GM10266 (cell line): Measurements from ENCODE around the gene FAM227B.
"Not testable (repeated sequence)": the region's sequence is repeated elsewhere in the genome, so short reads cannot be mapped to it uniquely, and the experiment has no call there.

Experiments
- DNase-seq: peaks from one replicate; pipeline ENCODE4 v3.0.0; 2012; ENCODE audit errors: extremely low spot score
- CTCF ChIP-seq: IDR thresholded peaks from 2 replicates; pipeline ENCODE4 v1.5.1; 2012; ENCODE audit warnings: mild to moderate bottlenecking, low read depth; ENCODE audit not compliant: control insufficient read depth, insufficient read depth; ENCODE audit errors: missing control alignments

FAM227B gene

GRCh38 chr15:49570672-49571071 is 49.9 kb downstream of the FAM227B start:
- TF ChIP-seq CTCF, result no peak
- DNase-seq, result no peak

- no peak for TF ChIP-seq CTCF
- no peak for DNase-seq
Observed at GRCh38 chr15:49570174-49570573, 50.4 kb downstream of the FAM227B start.

GRCh38 chr15:49560045-49560444 is 60.6 kb downstream of the FAM227B start:
- no peak for DNase-seq
- no peak for TF ChIP-seq CTCF

DNA sequence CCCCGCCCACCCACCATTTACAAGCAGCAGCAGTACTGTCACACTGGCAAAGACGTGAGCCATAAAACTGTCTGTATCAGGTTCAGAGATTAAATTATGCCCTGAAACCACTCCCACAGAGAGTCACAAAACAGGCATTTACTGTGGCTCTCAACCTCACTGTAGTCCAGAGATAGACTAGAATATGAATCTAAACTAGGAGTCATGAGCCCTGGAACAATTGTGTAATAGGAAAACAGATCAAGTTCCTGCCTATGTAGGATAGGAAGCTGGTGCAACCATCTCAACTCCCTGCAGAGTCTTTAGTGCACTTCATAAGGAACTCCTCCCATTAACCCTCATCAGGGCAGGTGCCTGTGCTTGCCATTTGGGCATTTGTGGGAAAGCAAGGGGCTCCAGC is 61.7 kb downstream of the FAM227B start:
- no peak for DNase-seq
- no peak for TF ChIP-seq CTCF

DNA sequence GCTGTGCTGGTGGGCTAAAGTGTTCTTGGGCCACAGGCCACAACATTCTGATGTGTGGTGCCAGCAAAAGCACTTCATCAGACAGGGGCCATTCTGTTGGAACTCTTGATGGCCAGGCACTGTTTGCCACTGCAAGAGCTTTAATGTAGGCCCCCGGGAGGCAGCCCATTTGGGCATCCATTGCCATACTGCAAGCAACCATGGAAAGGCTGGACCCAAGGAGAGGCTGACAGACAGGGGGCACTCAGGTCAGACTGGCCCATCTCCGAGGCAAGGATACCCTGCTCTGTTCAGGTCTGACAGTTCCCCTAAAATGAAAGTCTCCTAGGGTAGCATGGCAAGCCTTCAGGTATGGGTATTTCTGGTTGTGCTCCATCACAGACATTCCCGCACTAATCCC is 64.2 kb downstream of the FAM227B start:
- no peak for TF ChIP-seq CTCF
- no peak for DNase-seq

DNA sequence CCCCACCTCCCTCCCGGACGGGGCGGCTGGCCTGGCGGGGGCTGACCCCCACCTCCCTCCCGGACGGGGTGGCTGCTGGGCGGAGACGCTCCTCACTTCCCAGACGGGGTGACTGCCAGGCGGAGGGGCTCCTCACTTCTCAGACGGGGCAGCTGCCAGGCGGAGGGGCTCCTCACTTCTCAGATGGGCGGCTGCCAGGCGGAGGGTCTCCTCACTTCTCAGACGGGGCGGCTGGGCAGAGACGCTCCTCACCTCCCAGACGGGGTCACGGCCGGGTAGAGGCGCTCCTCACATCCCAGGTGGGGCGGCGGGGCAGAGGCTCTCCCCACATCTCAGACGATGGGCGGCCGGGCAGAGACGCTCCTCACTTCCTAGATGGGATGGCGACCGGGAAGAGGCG is 70.3 kb downstream of the FAM227B start:
- DNase-seq, result not testable (repeated sequence)

DNA sequence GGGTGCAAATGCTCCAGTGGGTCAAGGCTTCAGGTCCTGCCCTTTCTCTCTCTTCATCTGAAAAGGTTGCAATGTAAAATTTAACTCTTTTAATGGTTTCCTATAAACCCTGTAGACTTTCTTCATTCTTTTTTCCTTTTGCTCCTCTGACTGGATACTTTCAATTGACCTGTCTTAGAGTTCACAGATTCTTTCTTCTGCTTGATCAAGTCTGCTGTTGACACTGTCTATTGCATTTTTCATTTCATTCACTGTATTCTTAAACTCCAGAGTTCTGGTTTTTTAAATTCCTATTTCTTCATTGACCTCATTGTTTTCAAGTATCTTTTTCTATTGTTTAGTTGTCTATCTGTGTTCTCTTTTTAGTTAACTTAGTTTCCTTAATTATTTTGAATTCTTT is 82.1 kb downstream of the FAM227B start:
- DNase-seq, result no peak
- no peak for TF ChIP-seq CTCF

GRCh38 chr15:49530092-49530491 is 90.5 kb downstream of the FAM227B start:
- DNase-seq, result no peak
- TF ChIP-seq CTCF, result no peak
